Measurements from ENCODE around the gene IL17D.
"Not testable (repeated sequence)": the region's sequence is repeated elsewhere in the genome, so short reads cannot be mapped to it uniquely, and the experiment has no call there.

Gene IL17D, protein sequence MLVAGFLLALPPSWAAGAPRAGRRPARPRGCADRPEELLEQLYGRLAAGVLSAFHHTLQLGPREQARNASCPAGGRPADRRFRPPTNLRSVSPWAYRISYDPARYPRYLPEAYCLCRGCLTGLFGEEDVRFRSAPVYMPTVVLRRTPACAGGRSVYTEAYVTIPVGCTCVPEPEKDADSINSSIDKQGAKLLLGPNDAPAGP

DNA sequence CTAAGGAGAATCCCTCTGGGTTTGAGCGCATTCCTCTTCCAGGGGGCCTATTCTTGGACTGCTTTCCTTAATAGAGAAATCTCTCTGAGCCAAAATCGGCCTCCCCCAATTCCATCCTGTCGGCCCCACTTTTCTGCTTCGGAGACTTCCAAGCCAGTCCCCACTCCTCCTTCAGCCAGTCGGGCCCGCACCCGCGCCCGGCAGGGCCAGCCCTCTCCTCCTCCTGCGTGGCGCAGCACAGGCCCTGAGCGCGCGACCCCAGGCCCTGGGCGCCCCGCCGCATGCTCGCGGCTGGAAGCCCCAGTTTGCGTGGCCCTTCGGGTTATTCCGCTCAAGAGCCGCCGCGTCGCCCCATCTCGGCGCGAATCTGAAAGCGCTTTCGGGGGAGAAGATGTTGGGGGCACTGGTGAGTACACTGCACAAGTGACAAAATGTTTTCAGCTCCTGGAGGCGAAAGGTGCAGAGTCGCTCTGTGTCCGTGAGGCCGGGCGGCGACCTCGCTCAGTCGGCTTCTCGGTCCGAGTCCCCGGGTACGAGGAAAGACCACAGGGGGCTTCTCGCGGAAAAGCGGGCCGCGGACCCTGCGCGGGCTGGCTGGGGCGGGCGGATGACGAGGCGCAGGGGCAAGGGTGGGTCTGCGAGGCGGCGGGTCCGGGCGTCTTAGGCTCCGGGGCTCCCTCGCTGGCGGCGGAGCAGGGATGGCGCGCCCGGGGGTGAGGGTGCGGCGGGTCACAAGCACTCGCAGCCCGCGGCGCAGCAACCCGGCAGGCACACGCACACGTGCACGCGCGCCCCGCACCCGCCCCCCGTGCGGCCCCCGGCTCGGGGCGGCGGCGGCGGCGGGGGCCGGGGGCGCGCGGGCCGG, at the start of gene IL17D:
Gene IL17D (plus strand): TSS at position 785 of the 865 bp plus-strand sequence. CDS start 303 bp downstream, outside the sequence.
- no peak for DNase-seq (ENCODE audit: low read depth in 2 of 2)

GRCh38 chr13:20654156-20654555, 49.3 kb upstream of the IL17D start:
- no peak for DNase-seq (ENCODE audit: low read depth in 2 of 2)

GRCh38 chr13:20658451-20659040, 45.0 kb upstream of the IL17D start:
- DNase-seq (ENCODE audit: low read depth in 2 of 2) = no peak

- DNase-seq (ENCODE audit: low read depth in 2 of 2) = no peak
These were observed 39.1 kb upstream of the IL17D start for GRCh38 chr13:20664351-20664750.

GRCh38 chr13:20666948-20667347, 36.6 kb upstream of the IL17D start:
- DNase-seq (ENCODE audit: low read depth in 2 of 2) = no peak

DNA sequence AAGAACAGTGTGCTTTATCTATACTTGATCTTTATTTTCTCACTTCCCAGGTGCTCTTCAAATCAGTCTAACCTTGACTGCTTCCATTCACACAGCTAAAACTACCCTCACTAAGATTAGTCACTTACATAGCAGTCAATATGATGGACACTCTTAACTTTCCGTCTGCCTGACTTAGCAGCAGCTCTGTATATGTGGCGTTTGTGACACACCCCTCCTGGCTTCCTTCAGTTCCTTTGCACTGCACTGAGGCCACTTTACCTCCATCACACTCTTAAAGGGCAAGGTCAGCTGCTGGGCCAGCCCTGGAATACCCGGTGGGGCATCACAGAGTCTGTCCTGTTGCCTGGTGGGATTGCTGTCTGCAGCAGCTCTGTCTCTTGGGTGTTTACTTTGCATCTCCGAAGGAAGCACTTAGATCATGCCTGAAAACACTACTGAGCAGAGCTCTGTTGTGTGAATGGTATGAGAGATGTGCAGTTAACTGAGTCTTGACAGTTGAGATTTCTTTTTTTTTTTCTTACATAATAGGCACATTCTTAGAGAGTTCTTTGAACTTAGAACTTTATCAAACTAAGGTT, 35.6 kb upstream of the IL17D start:
- no peak for DNase-seq (ENCODE audit: low read depth in 2 of 2)

DNA sequence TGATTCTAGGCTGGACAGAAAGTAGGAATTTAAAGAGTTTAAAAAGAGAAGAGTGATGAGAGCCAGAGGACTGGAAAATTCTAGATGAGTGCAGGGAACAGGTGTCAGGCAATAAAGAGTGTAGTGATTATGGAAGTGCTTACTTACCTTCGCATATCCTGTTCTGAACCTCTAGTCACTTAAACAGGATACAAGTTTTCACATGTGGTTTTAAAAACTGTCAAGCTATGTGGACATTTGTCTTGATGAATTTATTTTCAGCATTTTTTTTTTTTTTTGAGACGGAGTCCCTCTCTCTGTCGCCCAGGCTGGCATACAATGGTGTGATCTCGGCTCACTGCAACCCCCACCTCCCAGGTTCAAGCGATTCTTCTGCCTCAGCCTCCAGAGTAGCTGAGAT, 34.3 kb upstream of the IL17D start:
- DNase-seq (ENCODE audit: low read depth in 2 of 2) = no peak

- no peak for DNase-seq (ENCODE audit: low read depth in 2 of 2)
These were observed 31.7 kb upstream of the IL17D start for GRCh38 chr13:20671789-20672188.

GRCh38 chr13:20672772-20673171, 30.7 kb upstream of the IL17D start:
- no peak for DNase-seq (ENCODE audit: low read depth in 2 of 2)

DNA sequence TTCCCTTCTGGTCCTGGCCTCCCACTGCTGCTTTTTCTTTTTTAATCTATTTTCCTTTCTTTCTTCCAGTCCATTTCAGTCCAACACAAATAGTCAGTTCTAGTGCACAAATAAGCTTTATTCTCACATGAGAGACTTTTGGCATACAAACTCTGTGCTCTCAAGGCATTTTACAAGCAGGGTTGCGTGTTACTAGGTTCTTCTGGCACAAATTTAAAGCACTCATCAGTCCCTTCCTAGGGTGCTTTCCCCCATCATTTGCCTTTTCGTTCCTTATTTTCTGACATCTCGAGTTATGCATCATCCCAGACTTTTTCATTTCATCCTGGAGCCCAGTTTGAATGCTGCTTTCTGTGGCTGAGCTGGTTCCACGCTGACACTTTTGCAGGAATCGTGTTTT, 29.8 kb upstream of the IL17D start:
- DNase-seq (ENCODE audit: low read depth in 2 of 2) = no peak

- DNase-seq (ENCODE audit: low read depth in 2 of 2) = no peak
These were observed 27.3 kb upstream of the IL17D start for GRCh38 chr13:20676213-20676612.

DNA sequence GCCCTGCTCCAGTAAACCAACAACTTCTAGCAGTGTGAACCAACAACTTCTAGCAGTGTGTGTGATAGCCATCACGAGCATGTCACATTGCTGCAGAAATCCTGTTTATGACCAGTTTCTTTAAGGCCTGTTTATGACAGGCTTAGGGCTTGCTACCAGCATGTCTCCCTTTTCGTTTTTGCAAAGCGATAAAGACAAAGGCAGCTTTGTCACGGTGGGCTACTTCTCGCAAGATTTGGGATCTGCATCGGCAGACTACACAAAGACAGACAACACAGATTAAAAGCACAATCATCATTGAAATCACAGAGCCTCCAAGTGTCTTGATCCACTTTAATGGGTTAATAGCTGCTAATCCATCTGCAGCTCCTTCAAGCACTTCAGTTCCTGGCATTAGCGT, 24.9 kb upstream of the IL17D start:
- DNase-seq (ENCODE audit: low read depth in 2 of 2) = not testable (repeated sequence)

- DNase-seq (ENCODE audit: low read depth in 2 of 2) = no peak
These were observed 23.6 kb upstream of the IL17D start for GRCh38 chr13:20679879-20680278.

DNA sequence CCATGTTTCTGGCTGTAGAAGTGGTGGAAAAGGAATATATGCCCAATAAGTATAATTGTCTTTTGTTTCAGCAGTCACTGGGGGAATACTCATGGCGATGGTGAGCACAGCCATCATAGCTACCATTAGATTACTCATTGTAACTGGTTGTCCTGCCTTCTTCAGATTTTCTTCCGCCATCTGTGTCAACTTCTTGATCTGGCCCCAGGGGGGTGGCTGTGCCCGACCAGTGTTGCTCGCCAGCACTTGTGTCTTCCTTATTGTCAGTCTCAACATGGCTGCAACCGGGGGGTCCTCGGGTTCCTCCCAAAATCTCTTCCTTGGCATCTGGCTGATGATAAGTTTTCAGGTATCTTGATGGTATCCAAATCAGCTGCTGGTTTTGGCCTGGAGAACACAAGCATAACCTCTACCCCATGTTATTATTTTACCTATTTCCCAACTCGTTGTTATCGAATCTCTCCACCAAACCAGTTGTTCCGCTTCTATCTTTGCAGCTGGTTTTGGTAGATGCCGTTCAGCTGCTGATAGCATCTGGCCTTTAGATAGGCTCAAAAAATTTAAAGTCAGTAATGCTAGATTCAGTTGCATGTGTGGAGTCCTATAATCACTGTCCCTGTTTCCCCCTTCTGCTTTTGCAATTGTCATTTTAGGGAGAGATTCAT, 23.0 kb upstream of the IL17D start:
- DNase-seq (ENCODE audit: low read depth in 2 of 2) = no peak

DNA sequence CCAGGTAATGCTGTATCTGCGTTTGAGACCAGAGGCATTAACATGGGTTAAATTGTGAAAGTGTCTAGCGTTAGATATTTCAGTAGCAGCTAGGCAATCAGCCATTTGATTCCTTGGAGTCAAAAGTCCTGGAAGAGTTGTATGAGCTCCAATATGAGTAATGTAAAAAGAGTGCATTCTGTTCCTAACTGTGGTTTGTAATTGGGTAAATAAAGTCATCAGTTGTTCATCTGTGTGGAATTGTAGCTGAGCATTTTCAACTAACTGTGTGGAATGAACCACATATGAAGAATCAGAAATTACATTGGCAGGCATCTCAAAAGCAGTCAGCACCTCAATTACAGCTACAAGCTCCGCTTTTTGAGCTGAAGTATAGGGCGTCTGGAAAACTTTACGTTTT, 22.0 kb upstream of the IL17D start:
- not testable (repeated sequence) for DNase-seq (ENCODE audit: low read depth in 2 of 2)

GRCh38 chr13:20682061-20682460, 21.4 kb upstream of the IL17D start:
- no peak for DNase-seq (ENCODE audit: low read depth in 2 of 2)

GRCh38 chr13:20684041-20684440, 19.5 kb upstream of the IL17D start:
- DNase-seq (ENCODE audit: low read depth in 2 of 2) = no peak

DNA sequence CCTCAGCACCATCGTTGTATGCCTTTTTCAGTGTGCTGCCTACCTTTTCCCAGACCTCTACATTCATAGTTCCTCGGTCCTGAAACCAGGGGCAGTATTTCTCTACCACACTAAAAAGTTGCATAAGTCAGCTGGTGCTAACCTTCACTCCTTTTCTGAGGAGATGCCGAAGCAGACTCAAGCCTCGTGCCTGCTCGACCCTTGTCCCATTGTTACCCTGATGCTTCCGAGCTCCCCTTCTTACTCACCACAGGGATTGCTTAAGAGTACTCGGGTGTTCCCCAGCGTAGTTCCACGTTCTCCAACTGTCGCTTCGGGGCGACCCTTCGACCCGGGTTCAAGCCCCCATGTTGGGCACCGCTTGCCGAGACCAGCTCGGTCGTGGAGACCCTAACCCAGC, 19.0 kb upstream of the IL17D start:
- DNase-seq (ENCODE audit: low read depth in 2 of 2) = no peak

DNA sequence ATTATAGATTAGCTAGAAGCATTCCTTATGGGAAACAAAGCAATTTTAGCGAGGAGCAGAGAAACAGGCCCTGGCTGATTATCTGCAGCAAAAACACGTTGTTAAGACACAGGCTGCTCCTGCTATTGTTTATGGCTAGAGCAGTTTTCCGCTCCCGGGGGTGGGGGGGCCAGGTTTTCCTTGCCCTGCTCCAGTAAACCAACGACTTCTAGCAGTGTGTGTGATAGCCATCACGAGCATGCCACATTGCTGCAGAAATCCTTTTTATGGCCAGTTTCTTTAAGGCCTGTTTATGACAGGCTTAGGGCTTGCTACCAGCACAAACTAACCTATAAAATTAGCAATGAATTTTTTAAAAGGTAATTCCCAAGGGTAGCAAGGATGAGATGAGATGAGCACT, 18.4 kb upstream of the IL17D start:
- DNase-seq (ENCODE audit: low read depth in 2 of 2) = no peak

- no peak for DNase-seq (ENCODE audit: low read depth in 2 of 2)
These were observed 17.3 kb upstream of the IL17D start for GRCh38 chr13:20686167-20686566.

DNA sequence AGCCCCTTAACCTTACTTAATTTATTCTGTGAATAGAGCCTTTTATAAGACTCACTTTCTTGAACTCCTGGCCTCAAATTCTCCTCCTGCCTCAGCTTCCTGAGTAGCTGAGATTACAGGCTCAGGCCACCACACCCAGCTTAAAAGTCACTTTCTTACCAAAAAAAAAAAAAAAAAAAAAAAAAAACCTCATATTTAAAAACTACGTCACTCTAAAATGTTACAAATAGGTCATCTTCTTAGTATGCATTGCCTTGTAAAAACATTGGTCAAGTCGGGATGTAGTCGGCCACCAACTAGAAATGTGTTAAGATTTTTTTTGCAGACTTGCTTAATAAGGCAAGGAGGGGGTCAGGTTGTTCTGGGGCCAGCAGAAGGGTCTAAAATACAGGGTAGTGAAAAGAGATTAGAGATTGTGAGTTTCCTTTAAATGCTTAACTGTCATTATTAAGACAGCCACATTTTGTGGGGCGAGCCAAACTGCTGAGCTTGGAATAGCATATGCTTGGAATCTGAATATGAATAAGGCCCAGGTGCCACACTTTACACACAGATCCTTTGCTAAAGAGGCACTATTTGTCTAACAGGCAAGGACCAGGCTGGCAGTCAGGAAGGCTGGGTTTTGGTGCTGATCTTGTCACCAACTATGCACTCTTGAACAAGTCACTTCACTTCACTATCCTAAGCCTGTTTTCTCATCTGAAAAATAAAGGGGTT, 16.5 kb upstream of the IL17D start:
- DNase-seq (ENCODE audit: low read depth in 2 of 2) = no peak
